Stimulated activated naive CD8-positive, alpha-beta T cell treated with anti-CD3 and anti-CD28 coated beads, Interleukin-15, amount 100 ng/mL, for 72 hours (primary cell): Measurements from ENCODE around the gene PAK1IP1.
"Not testable (repeated sequence)": the region's sequence is repeated elsewhere in the genome, so short reads cannot be mapped to it uniquely, and the experiment has no call there.

Experiments used
- ATAC-seq: fragments of 150-1000 bp; cut with Tn5 transposase; 2 replicates; pipeline ENCODE4 v1.10.0; 2021; ENCODE audit warnings: mild to moderate bottlenecking, moderate library complexity
- DNase-seq, 2 donors: peaks; one replicate each; pipeline ENCODE4 v3.0.0; 2021 to 2022
- H3K27ac Mint-ChIP-seq, 2 donors: one replicate each; pipeline ENCODE4 v1.8.0; 2022; ENCODE audit warnings: mild to moderate bottlenecking in 2 of 2, mixed read lengths in 2 of 2, moderate library complexity in 2 of 2
- H3K27me3 Mint-ChIP-seq: one replicate; pipeline ENCODE4 v1.8.0; 2022; ENCODE audit warnings: mixed read lengths
- H3K4me1 Mint-ChIP-seq: one replicate; pipeline ENCODE4 v1.8.0; 2022; ENCODE audit warnings: mild to moderate bottlenecking, mixed read lengths
- H3K4me3 Mint-ChIP-seq, 2 donors: one replicate each; pipeline ENCODE4 v1.8.0; 2022; ENCODE audit warnings: mild to moderate bottlenecking in 2 of 2, mixed read lengths in 2 of 2, moderate library complexity in 1 of 2
- H3K9me3 Mint-ChIP-seq, 2 donors: one replicate each; pipeline ENCODE4 v1.8.0; 2022; ENCODE audit warnings: mixed read lengths in 2 of 2

The PAK1IP1 gene

GRCh38 chr6:10684618-10685017 is 10.2 kb upstream of the PAK1IP1 start:
- peak overlapping the region; percentile 61 to 70 for H3K4me3 Mint-ChIP-seq
- ATAC-seq (no peak), DNase-seq (no peak)
- H3K4me1 Mint-ChIP-seq = peaks cover 70% of the 10 kb centered on the region
- peak overlapping the region; percentile 5 to 92 for H3K27ac Mint-ChIP-seq
- H3K9me3 Mint-ChIP-seq = peaks cover 0 to 11% of the 10 kb centered on the region in 2 donors
- H3K27me3 Mint-ChIP-seq = no peaks in the 10 kb centered on the region

GRCh38 chr6:10685092-10685915 is 9.5 kb upstream of the PAK1IP1 start:
- H3K4me3 Mint-ChIP-seq = peak overlapping the region; percentile 61 to 70
- no peak for ATAC-seq
- H3K27ac Mint-ChIP-seq = peak overlapping the region; percentile 19 to 92

GRCh38 chr6:10686901-10687300 is 7.9 kb upstream of the PAK1IP1 start:
- H3K9me3 Mint-ChIP-seq = peaks cover 0 to under 1% of the 10 kb centered on the region in 2 donors
- H3K4me3 Mint-ChIP-seq = no peak overlapping the region
- H3K27ac Mint-ChIP-seq = no peak overlapping the region
- H3K4me1 Mint-ChIP-seq = peaks cover 64% of the 10 kb centered on the region
- ATAC-seq (no peak), DNase-seq (no peak)
- H3K27me3 Mint-ChIP-seq = no peaks in the 10 kb centered on the region

More at GRCh38 chr6:10685092-10685915, 9.5 kb upstream of the PAK1IP1 start:
- Mint-ChIP-seq H3K9me3 (peaks cover 0 to 11% of the 10 kb centered on the region in 2 donors), H3K27me3 (no peaks in the 10 kb centered on the region), H3K4me1 (peaks cover 67% of the 10 kb centered on the region)
- DNase-seq = no peak

- Mint-ChIP-seq H3K27ac (no peak overlapping the region), H3K27me3 (no peaks in the 10 kb centered on the region), H3K9me3 (no peaks in the 10 kb centered on the region), H3K4me3 (no peak overlapping the region), H3K4me1 (peaks cover 60% of the 10 kb centered on the region)
- DNase-seq (no peak), ATAC-seq (no peak)
Observed at GRCh38 chr6:10687582-10687981, 7.2 kb upstream of the PAK1IP1 start.

GRCh38 chr6:10690651-10691445 is 3.9 kb upstream of the PAK1IP1 start:
- Mint-ChIP-seq H3K4me1 (peaks cover 45% of the 10 kb centered on the region), H3K4me3 (no peak overlapping the region), H3K27ac (no peak overlapping the region), H3K9me3 (no peaks in the 10 kb centered on the region), H3K27me3 (no peaks in the 10 kb centered on the region)
- no peak for DNase-seq
- no peak for ATAC-seq

GRCh38 chr6:10692965-10693538 is 1.7 kb upstream of the PAK1IP1 start:
- H3K9me3 Mint-ChIP-seq = no peaks in the 10 kb centered on the region
- ATAC-seq (no peak), DNase-seq (no peak)
- H3K27ac Mint-ChIP-seq = peak overlapping the region; percentile 100
- no peaks in the 10 kb centered on the region for H3K27me3 Mint-ChIP-seq
- H3K4me3 Mint-ChIP-seq = peak overlapping the region; percentile 89 to 95
- peaks cover 49% of the 10 kb centered on the region for H3K4me1 Mint-ChIP-seq

GRCh38 chr6:10695086-10695657 is 400 bp downstream of the PAK1IP1 start:
- ATAC-seq (no peak), DNase-seq (no peak)
- Mint-ChIP-seq H3K27me3 (no peaks in the 10 kb centered on the region), H3K4me1 (peaks cover 60% of the 10 kb centered on the region), H3K4me3 (peak overlapping the region; percentile 89 to 95), H3K9me3 (no peaks in the 10 kb centered on the region), H3K27ac (peak overlapping the region; percentile 100)

GRCh38 chr6:10696655-10697054 is 1.9 kb downstream of the PAK1IP1 start:
- ATAC-seq = no peak
- H3K4me1 Mint-ChIP-seq = peaks cover 70% of the 10 kb centered on the region
- no peak overlapping the region for H3K27ac Mint-ChIP-seq
- H3K9me3 Mint-ChIP-seq = no peaks in the 10 kb centered on the region
- no peak for DNase-seq
- peak overlapping the region; percentile 89 to 95 for H3K4me3 Mint-ChIP-seq
- no peaks in the 10 kb centered on the region for H3K27me3 Mint-ChIP-seq

- no peak overlapping the region for H3K4me3 Mint-ChIP-seq
- no peaks in the 10 kb centered on the region for H3K27me3 Mint-ChIP-seq
- ATAC-seq (no peak), DNase-seq (no peak)
- peaks cover 15% of the 10 kb centered on the region for H3K4me1 Mint-ChIP-seq
- H3K27ac Mint-ChIP-seq = peak overlapping the region; percentile 8 to 79
- H3K9me3 Mint-ChIP-seq = peaks cover 0 to 8% of the 10 kb centered on the region in 2 donors
Observed at GRCh38 chr6:10713962-10714361, 19.2 kb downstream of the PAK1IP1 start.

- Mint-ChIP-seq H3K4me1 (peaks cover 46% of the 10 kb centered on the region), H3K27me3 (no peaks in the 10 kb centered on the region), H3K9me3 (peaks cover 0 to 8% of the 10 kb centered on the region in 2 donors), H3K27ac (peak overlapping the region; percentile 52 to 94), H3K4me3 (peak overlapping the region; percentile 89 to 99)
- ATAC-seq (peak; percentile 27), DNase-seq (peak; percentile 57 to 68)
Observed at GRCh38 chr6:10719296-10719963, 24.7 kb downstream of the PAK1IP1 start.

- no peaks in the 10 kb centered on the region for H3K27me3 Mint-ChIP-seq
- ATAC-seq (no peak), DNase-seq (no peak)
- H3K9me3 Mint-ChIP-seq = peaks cover 0 to 8% of the 10 kb centered on the region in 2 donors
- H3K4me1 Mint-ChIP-seq = peaks cover 50% of the 10 kb centered on the region
- peak overlapping the region; percentile 89 to 99 for H3K4me3 Mint-ChIP-seq
- peak overlapping the region; percentile 52 to 94 for H3K27ac Mint-ChIP-seq
Observed at GRCh38 chr6:10719964-10720264, 25.1 kb downstream of the PAK1IP1 start.

- H3K4me3 Mint-ChIP-seq = peak overlapping the region; percentile 89 to 99
- ATAC-seq = peak; percentile 41
- DNase-seq = peak; percentile 63 to 66
- peaks cover 0 to 8% of the 10 kb centered on the region in 2 donors for H3K9me3 Mint-ChIP-seq
- peaks cover 55% of the 10 kb centered on the region for H3K4me1 Mint-ChIP-seq
- H3K27ac Mint-ChIP-seq = peak overlapping the region; percentile 57 to 98
- H3K27me3 Mint-ChIP-seq = no peaks in the 10 kb centered on the region
Observed at GRCh38 chr6:10720265-10720959, 25.6 kb downstream of the PAK1IP1 start.

GRCh38 chr6:10720960-10721849 is 26.4 kb downstream of the PAK1IP1 start:
- H3K27me3 Mint-ChIP-seq, H3K9me3 Mint-ChIP-seq, ATAC-seq: not testable (repeated sequence)
- peaks cover 60% of the 10 kb centered on the region for H3K4me1 Mint-ChIP-seq
- peak overlapping the region; percentile 89 to 99 for H3K4me3 Mint-ChIP-seq
- peak; percentile 55 to 63 for DNase-seq
- peak overlapping the region in 1 of 2 donors; percentile 98 for H3K27ac Mint-ChIP-seq
